ENCODE data around the gene MLLT3. TPM values are rescaled to one million over a fixed set of nuclear protein-coding genes. Genes with fewer than 3 reads are reported as not detected.

The MLLT3 gene
- total RNA-seq, 1 experiment from 2014 or later: 20.0 TPM

DNA sequence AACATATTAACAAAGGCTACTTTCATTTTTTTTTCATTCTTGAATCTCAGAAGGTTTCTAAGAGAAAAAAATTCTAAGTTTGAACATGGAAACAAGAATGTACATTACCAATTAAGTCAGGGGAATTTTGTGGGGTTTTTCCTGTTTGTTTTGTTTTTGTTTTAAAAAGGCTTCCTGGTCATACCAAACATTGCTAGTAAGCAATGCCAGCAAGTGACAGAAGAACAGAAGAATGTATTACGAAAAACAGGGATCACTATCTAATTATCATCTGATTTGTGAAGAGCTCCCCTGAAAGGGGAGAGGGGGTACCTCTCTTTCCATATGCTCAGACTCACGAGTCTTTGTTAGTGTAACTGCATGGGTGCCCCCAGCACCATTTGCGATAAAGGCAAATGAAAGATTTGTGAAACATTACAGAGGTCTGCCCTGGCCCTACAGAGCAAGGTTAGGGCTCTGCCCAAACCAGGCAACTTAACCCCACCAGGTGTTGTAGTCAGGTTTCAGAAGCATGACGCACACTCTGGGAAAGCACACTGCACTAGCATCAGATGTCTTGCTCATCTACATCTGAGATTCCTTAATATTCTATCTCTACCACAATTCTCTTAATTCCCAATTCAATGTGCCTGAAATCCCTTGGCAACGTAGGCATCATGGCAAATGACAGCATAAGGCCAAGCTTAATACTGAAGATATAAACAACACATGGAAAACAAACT lies 268.2 kb downstream of the MLLT3 start:
- no peak for DNase-seq (ENCODE audit: low read depth)

DNA sequence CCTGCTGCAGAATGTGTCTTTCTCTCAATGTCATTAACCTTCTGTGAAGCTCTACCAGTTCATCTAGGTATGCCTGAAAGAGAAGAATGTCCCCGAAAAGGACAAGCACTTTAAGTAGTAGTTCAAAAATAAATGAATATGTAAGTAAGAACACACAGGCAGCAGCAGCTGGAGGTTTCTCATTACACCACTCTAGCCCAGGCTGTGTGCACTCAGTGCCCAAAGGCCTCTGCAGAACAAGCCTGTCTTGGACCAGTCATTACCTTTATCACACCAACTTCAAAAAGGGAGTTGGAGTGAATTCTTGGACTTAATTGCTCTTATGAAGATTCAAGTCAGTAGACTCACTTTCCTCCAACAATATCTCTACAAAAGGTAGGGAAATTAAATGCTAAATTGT lies 268.8 kb downstream of the MLLT3 start:
- no peak for DNase-seq (ENCODE audit: low read depth)

DNA sequence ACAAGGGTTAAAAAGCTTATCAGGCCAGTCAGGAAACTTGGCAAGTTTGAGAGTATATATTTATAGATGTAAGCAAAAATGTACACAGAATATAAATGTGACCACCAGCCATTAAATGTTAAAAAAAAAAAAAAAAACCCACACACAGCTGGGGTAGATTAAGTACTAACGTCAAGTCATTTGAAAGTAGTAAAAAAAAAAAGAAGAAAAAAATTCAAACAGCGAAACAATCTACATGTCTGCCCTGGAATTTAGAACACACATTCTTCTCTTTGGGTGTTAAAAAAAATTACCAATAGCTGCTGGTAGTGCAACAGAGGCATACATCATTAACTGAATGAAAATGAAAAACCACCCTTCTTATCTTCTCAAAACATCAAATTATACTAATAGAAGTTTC lies 269.7 kb downstream of the MLLT3 start:
- no peak for DNase-seq (ENCODE audit: low read depth)

DNA sequence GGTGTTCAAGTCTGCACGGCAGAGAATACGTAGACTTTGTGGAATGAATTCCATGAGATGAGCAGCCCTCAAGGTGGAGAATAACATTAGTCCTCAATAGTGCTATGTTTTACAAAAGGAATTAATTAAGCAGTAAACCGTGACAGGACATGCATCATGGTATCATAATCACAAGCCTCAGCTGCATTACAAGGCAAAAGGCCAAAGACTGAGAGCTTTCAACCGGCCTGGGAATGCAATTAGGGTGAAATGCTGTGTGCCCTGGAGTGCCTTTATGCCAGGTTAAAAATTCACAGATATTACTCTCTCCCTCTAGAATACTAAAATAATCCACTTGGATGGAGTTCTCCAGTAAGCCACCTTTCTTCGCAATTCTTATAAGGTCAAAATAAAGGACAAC lies 270.6 kb downstream of the MLLT3 start:
- no peak for DNase-seq (ENCODE audit: low read depth)

DNA sequence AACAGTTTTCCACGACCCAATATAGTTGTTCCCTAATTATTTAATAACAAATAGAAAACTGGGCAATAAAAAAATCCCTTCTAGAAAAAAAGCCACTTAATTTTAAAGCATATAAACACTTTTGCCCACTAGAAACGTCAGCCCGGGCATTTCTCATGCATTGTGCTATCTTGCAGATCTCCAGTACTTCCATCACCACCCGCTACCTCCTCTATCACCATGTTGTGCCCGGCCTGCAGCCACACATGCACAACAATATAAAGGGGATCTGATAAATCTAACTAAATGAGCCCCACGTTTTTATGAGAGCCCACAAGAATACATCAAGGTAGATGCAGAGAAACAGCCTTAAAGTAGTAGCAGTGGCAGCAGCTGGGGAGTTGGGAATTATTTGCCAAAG lies 272.7 kb downstream of the MLLT3 start:
- DNase-seq (ENCODE audit: low read depth): no peak

DNA sequence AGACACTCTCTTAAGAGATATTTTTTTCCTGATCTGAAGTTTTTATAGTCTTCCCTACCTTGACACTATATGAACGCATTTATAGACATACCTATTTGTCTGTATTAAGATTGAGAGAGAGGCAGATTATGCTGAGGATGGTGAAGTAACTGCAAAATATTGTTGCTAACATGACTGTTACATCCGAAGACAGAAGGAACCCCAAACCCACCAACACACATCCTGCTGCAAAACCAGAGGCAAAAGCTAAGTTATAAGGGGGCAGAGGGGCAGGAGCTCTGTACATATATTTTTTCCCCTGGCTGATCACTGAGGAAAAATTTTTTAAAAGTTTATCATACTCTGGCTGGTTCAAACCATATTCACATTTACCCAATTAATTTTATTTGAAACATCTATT lies 279.0 kb downstream of the MLLT3 start:
- DNase-seq (ENCODE audit: low read depth): no peak

DNA sequence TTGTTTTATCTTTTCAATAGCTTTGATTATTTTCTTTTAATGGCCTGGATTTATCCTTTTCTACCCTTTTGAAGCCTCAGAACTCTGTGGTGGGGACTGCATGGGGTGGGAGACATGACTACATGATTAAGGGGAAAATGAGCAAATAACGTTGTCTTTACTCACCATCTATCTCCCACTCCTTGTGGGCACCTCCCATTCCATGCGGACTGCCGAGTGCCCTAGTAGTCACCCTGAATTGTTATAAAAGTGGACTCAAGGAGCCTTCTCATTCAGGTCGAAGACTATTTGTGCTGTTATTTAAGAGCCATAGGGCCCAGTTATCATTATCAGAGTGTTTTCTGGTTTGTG lies 281.8 kb downstream of the MLLT3 start:
- no peak for DNase-seq (ENCODE audit: low read depth)

DNA sequence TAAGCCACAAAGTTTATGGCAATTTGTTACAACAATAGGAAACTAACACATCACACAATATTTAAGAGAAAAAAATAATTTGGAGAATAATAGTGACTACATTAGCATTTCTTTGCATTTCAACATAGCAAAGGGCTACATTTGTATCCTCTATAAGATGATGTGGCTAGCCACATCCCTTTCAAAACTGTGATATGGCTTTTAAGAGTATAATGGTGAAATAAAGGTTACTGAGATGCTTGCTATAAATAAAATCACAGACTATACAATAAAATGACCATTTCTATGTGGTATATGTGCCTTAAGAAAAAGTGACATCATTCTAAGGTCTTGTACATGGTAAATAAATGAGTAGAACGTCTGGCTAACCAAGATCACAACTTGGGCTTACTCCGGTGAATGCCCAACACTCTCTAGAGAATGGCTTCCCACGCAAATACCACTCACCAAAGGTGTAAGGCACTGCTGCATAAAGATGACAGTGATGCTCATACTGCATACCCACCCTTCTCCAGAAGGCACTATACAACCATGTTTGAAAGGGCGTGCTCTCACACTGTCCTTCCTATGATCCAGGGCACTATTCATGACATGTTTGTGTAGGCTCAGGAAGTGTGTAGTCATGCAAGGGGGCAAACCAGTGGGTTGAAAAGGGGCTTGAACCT lies 286.5 kb downstream of the MLLT3 start:
- DNase-seq (ENCODE audit: low read depth): no peak

DNA sequence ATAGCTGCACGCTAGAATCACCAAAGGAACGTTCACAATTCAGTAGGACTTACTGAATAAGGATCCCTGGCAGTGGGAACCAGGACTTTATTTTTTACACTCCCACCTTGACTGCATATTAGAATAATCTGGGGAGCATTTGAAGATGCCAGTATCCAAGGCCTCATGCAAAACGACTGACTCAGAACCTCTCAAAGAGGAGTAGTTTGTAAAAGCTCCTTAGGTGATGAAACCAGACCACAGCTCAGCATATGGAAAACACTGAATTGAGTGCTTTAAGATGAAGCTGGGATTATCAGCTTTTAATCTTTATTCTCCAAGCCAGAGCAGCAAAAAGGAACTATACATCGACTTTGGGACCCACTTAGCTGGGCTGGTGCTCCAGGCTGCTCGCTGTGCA lies 288.3 kb downstream of the MLLT3 start:
- DNase-seq (ENCODE audit: low read depth): no peak

DNA sequence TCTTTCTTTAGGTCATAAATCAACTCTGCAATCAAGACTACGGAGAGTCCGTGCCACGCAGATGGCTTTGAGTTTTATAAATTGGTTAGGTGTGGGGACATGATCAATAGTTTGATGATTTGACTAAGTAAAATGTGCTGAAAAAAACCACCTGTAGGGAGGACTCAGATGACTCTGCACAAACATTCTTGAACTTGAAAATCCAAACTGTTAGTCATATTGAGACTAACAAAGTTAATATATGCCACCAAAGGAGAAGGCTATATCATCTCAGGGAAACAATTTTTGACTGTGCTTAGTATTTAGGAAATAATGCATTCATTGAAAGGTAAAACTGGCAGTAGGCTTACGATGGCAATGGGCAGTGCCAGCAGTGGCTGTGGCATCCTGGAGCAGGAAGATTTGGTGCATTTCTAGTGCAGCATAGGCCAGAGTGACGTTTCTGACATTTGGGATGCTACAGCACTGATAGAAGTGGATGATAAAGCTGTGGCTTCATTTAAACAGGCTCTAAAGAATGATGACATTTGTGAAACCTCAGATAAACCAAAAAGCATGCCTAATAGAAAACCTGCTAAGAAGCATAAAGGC lies 291.1 kb downstream of the MLLT3 start:
- DNase-seq (ENCODE audit: low read depth): no peak

DNA sequence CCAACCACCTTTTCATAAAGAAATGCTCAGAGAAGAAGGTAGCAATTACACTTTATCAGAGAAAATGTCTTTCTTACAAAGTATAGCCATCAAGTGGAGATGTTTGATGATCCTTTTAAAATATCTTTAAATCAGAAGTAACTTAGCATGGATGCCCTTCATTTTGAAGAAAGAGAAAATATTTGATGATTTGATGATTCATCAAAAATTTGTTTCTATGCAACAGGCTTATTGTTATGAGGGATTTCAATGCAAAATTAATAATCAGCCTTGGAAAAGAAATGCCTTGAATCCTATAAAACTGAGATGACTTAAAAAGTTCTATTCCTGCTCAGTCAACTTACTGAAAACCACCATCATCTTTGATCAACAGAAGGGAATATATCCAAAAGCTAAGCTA lies 291.6 kb downstream of the MLLT3 start:
- no peak for DNase-seq (ENCODE audit: low read depth)

DNA sequence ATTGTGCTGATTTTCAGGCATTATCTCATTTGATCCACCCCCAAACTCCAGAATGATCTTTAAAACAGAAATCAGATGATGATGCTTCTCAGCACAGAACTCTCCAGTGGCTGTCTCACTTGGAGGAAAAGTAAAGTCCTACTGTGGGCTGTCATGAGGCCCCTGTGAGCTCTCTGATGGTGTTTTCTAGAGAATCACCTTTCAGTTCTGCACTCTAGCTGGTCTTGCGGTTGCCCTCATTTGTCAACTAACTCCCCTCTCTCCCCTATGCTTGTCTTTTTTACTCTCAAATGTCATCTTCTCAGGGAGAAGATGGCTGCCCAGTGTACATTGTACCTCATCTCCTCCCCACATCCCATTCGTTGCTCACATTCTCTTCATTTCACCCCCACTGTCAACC lies 295.8 kb downstream of the MLLT3 start:
- no peak for DNase-seq (ENCODE audit: low read depth)

DNA sequence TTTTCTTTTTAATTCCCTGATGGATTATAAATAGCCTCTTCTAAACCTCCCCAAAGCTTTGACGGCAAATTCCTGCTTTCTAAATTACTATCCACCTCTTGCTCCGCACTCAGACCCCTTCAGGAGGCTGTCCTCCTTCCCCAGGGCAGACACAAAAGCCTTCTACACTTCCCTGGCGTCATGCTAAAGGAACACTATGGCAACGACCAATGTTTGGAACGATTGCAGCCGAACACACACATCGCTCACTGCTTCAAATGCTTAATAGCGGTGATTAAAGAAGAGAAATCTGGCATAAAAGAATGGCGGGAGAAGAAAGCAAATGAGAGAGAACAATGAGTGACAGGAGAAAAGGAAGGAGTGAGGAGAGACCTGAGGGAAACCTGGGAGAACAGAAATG lies 297.3 kb downstream of the MLLT3 start:
- no peak for DNase-seq (ENCODE audit: low read depth)

DNA sequence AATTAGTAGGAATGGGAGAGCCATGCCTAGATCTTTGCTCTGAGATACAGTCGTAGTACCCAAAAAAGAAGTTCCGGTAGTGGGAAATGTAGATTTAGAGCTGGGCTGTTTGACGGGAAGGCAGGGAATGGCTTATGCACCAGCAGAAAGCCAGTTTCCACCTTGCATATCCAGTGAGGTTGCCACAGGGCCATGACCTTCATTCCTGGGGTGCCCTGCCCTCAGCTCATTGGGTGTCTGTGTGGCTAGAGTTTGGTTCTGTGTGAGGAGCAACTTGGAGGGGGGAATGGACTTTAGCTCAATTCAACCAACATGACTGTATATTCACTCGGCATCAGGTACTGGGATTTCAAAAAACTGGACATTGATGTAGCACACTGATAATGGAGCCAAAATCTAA lies 300.1 kb downstream of the MLLT3 start:
- no peak for DNase-seq (ENCODE audit: low read depth)

DNA sequence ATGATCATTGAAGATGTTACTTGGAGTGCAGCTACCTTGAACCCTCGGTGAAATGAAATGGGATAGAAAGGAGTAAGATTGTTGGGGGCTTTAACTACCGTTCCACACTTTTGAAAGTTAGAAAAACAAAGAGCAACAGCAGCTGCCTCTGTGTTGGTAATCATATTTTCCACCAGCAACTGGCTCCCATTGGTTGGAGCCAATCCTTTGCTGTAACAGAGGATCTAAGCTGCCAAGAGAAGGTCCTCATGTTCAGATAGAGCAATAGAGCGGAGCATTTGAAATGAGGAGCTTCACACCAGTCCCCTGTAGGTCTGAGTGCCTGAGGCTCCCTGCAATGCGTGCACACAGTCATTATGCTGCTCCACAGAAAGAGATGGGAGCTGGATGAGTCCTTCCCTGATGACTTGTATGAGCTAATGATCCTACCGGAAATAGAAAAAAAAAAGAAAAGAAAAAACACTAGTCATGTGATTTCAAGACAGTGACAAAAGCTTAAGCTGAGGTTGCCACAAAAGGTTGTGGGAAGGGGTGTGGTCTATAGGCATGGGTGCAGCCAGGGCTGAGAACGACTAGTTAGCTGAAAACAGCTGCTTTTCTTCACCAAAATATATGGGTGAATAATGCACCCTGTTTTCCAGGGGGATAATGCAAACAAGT lies 300.7 kb downstream of the MLLT3 start:
- DNase-seq (ENCODE audit: low read depth): peak; percentile 52

DNA sequence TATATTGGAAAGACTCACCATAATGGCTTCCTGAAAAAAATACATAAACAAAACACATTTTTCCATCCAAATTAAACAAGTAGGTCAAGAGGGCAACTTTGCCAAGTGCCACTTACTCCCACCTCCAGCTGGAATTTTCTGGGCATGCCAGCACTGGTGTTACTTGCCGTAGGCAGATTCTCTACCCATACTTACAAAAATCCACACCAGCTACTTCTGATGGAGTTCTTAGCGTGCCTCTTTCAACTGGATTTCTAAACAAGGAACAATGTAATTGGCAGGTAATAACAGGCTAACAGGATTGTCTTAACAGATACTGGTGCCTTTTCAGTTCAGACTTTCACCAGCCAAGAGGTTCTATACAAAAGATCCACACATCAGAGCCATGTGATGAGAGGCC lies 301.4 kb downstream of the MLLT3 start:
- no peak for DNase-seq (ENCODE audit: low read depth)

DNA sequence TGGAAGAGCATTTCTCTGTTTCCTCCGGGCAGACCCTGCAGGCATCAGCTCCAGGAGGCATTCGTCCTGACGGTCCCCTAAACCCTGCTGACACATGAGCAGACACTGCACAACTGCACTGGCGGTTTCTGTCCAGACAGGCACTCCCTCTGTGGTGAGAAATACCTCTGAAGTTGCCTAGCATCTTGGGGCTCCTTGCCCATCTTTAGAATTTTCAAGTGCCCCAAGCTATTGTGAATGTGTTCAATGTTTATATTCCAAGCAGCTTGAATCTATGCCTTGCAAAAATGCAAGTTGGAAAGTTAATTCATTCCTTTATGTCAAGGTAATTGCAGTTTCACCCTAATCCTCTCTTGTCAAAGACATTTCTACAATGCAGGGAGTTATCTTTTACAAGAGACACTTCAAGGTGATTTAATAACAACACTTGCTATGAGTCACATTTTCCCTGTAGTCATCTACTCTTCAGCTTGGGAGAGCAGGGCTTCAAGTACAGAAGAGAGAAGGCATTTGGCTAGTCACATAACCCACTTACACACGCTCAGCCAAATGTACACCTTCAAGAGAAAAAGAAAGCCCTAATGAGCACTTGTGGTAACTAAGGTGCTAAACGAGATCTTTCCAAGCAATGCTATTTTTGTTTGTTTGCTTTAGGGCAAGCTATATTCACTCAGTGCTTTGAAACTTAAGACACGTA lies 302.5 kb downstream of the MLLT3 start:
- peak; percentile 60 for DNase-seq (ENCODE audit: low read depth)

DNA sequence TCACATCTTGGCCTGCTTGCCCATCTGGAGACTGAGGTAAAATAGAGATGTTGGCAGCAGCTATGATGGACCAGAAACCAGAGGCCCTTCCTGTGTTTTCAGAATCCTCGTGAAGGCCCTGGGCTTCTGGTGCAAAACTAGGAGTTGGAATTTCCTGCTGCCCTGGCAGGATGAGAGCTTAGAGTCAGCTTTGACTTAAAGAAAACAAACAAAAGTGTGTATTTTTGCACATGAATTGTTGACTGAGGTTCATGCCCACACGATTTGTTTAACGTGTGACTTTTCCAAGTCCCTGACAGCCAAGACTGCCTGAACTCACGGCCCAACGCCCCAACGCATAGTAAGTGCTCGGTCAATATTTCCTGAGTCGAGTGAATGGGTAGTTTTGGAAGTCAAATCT lies 303.1 kb downstream of the MLLT3 start:
- no peak for DNase-seq (ENCODE audit: low read depth)

DNA sequence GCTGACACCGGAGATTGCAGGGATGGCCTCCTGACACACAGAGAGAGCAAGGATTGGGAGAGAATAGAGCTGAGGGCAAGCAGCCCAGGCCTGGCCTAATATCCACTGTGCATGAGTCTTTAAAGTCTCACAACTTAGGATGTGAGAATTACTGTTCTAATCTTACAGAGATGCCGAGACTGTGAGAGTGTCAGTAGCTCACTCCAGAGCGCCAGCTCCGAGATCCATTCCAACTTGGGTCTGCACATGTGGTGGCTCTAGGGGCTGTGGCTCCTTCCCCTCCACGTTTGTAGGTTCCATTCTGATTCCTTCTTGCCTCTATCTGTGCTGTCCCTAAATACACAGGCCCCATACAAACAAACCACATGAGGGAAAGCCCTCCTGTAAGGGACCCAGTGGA lies 304.6 kb downstream of the MLLT3 start:
- no peak for DNase-seq (ENCODE audit: low read depth)

DNA sequence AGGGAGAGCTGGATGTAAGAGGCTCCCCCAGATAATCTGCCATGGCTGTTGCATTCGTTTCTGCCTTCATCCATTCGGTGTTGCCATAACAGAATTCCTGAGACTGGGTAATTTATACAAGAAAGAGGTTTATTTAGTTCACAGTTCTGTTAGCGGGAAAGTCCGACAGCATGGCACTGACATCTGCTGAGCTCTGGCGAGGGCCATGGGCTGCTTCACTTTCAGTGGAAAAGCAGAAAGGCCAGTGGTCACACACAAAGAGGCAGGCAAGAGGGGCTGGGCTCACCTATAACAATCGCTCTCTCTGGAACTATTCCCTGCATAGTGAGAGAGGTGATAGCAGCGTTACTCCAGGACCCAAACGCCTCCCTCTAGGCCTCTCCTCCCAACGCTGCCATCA lies 305.9 kb downstream of the MLLT3 start:
- DNase-seq (ENCODE audit: low read depth): no peak

DNA sequence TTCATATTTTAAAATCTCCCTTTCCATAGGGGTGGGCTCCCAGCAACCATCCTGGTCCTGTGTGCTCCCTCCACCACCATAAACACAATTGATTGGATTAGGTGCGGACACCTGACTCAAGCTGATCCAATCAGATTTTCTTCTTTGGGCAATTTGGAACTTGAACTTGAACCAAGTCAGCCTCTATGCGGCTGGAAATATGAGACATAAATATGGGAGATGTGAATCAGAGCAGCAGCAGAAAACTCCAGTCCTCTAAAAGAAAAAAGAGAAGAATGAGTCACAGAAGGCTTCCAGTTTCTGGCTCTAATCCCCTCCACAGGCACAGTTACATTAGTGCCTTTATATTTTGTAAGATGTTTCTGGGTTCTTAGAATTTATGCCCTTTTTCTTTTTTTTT lies 306.6 kb downstream of the MLLT3 start:
- peak; percentile 87 for DNase-seq (ENCODE audit: low read depth)

DNA sequence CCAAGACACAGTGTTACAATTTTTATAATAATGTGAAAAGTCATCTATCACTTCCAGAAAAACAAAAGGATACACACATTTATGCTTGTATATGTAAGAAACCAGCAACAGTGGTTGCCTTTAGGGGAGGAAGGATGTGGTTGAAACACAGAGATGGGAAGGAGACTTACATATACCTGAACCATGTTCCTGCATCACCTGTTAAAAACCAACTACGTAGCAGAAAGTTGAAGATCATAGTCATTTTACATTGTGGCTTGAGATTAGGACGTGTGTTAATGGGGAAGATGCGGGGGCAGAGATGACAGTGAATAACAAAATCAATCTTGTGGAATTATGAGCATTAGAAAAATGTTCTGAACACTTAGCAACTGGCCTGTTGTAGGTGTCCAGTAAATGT lies 307.3 kb downstream of the MLLT3 start:
- no peak for DNase-seq (ENCODE audit: low read depth)

Measured in HT1080 (cell line).